ENCODE measurements around the gene SLC39A11.

- no peak for TF ChIP-seq POLR2AphosphoS5 (IDR thresholded peaks at IDR 0.05; ENCODE audit: low read depth, low read length)
- TF ChIP-seq POLR2A (IDR thresholded peaks at IDR 0.05; ENCODE audit: low read depth, low read length), result no peak
- TF ChIP-seq TAF1 (IDR thresholded peaks at IDR 0.05; ENCODE audit: low read depth, low read length), result no peak
- TF ChIP-seq SPI1 (IDR thresholded peaks at IDR 0.05; ENCODE audit: low read depth, low read length), result no peak
- TF ChIP-seq POU2F2 (IDR thresholded peaks at IDR 0.05; ENCODE audit: low read depth, low read length), result no peak
Measured at GRCh38 chr17:72946696-72947095, 145.8 kb downstream of the SLC39A11 start.

Data from GM12891 (cell line).